Measurements from ENCODE around the gene SS18.

- no peak for TF ChIP-seq POLR2A (IDR thresholded peaks at IDR 0.05)
- TF ChIP-seq, protein P1, sequence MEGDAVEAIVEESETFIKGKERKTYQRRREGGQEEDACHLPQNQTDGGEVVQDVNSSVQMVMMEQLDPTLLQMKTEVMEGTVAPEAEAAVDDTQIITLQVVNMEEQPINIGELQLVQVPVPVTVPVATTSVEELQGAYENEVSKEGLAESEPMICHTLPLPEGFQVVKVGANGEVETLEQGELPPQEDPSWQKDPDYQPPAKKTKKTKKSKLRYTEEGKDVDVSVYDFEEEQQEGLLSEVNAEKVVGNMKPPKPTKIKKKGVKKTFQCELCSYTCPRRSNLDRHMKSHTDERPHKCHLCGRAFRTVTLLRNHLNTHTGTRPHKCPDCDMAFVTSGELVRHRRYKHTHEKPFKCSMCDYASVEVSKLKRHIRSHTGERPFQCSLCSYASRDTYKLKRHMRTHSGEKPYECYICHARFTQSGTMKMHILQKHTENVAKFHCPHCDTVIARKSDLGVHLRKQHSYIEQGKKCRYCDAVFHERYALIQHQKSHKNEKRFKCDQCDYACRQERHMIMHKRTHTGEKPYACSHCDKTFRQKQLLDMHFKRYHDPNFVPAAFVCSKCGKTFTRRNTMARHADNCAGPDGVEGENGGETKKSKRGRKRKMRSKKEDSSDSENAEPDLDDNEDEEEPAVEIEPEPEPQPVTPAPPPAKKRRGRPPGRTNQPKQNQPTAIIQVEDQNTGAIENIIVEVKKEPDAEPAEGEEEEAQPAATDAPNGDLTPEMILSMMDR (IDR thresholded peaks at IDR 0.05), result no peak
- no peak for TF ChIP-seq POLR2AphosphoS5 (IDR thresholded peaks at IDR 0.05)
These were observed 108.3 kb downstream of the SS18 start for GRCh38 chr18:25982153-25982552.
